ENCODE measurements around the gene SYNDIG1. TPM values are rescaled to one million over a fixed set of nuclear protein-coding genes. Genes with fewer than 3 reads are reported as not detected.

Gene SYNDIG1
- total RNA-seq, 1 experiment from 2014 or later, result not detected

DNA sequence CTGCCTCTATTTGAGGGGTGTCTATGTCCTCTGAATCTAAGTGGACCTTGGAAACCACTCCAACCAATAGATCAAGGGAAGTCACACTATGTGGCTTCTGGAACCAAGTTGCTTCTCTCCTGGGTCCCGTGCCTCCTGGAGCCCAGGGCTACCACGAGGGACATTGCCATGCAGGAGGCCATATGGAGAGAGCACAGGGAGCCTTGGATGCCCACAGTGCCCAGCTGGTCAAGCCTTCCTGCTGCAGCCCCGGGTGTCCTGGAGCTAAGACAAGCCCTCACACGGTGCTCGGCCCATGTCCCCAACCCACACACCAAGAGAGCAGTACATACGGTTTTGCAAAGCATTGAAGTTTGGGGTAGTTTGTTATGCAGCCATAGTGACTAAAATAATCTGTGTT, 231.6 kb downstream of the SYNDIG1 start:
- Histone ChIP-seq H3K4me3 (ENCODE audit: low read depth in 2 of 2, low read length in 2 of 2) (no peak overlapping the region), H3K36me3 (ENCODE audit: control insufficient read depth, insufficient read depth, low read length) (no peaks in the 10 kb centered on the region), H3K9me3 (ENCODE audit: control insufficient read depth, insufficient read depth, low read depth, low read length) (no peaks in the 10 kb centered on the region), H3K27ac (ENCODE audit: low read length) (no peak overlapping the region), H3K4me1 (ENCODE audit: control insufficient read depth, insufficient read depth, low read length) (no peaks in the 10 kb centered on the region), H3K27me3 (ENCODE audit: control insufficient read depth, insufficient read depth, low read length) (no peaks in the 10 kb centered on the region; the same call in none of the 2 replicates)
- CTCF ChIA-PET, result no interaction called here
- intact Hi-C loops (cut with micrococcal nuclease; ENCODE audit: unreplicated experiment), result no loop called here
- in situ Hi-C loops (cut with HindIII; ENCODE audit: low pct_unique_long_range_greater_than_20kb, low sequenced_read_pairs), result no loop called here
- POLR2A ChIA-PET, result no interaction called here
- no TSS peak for BruUV-seq (replicated peaks)
- ATAC-seq, result no peak
- no peak for DNase-seq (ENCODE audit: low read depth, low spot score)
- no peak for TF ChIP-seq SIN3A (IDR thresholded peaks at IDR 0.05; ENCODE audit: borderline replicate concordance, insufficient read depth, low read depth, low read length)
- TF ChIP-seq, protein P1, sequence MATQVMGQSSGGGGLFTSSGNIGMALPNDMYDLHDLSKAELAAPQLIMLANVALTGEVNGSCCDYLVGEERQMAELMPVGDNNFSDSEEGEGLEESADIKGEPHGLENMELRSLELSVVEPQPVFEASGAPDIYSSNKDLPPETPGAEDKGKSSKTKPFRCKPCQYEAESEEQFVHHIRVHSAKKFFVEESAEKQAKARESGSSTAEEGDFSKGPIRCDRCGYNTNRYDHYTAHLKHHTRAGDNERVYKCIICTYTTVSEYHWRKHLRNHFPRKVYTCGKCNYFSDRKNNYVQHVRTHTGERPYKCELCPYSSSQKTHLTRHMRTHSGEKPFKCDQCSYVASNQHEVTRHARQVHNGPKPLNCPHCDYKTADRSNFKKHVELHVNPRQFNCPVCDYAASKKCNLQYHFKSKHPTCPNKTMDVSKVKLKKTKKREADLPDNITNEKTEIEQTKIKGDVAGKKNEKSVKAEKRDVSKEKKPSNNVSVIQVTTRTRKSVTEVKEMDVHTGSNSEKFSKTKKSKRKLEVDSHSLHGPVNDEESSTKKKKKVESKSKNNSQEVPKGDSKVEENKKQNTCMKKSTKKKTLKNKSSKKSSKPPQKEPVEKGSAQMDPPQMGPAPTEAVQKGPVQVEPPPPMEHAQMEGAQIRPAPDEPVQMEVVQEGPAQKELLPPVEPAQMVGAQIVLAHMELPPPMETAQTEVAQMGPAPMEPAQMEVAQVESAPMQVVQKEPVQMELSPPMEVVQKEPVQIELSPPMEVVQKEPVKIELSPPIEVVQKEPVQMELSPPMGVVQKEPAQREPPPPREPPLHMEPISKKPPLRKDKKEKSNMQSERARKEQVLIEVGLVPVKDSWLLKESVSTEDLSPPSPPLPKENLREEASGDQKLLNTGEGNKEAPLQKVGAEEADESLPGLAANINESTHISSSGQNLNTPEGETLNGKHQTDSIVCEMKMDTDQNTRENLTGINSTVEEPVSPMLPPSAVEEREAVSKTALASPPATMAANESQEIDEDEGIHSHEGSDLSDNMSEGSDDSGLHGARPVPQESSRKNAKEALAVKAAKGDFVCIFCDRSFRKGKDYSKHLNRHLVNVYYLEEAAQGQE (IDR thresholded peaks at IDR 0.05; ENCODE audit: insufficient read depth in 1 of 2, low read depth in 2 of 2, low read length in 1 of 2), result no peak

- no peak overlapping the region for H3K27ac ChIP-seq (ENCODE audit: low read length)
- intact Hi-C loops (cut with micrococcal nuclease; ENCODE audit: unreplicated experiment), result no loop called here
- in situ Hi-C loops (cut with HindIII; ENCODE audit: low pct_unique_long_range_greater_than_20kb, low sequenced_read_pairs), result no loop called here
- H3K4me3 ChIP-seq (ENCODE audit: low read depth in 2 of 2, low read length in 2 of 2), result no peak overlapping the region
- ChIA-PET POLR2A (no interaction called here), CTCF (no interaction called here)
- TF ChIP-seq POLR2AphosphoS5 (IDR thresholded peaks at IDR 0.05; ENCODE audit: low read depth, low read length) (no peak), CTCF (IDR thresholded peaks at IDR 0.05) (no peak), SIN3A (IDR thresholded peaks at IDR 0.05; ENCODE audit: borderline replicate concordance, insufficient read depth, low read depth, low read length) (no peak), TCF7L2 (IDR thresholded peaks at IDR 0.05; ENCODE audit: low read depth, low read length) (no peak)
- TF ChIP-seq, protein P1 (IDR thresholded peaks at IDR 0.05; ENCODE audit: insufficient read depth in 1 of 2, low read depth in 2 of 2, low read length in 1 of 2), result no peak
- no peaks in the 10 kb centered on the region; the same call in none of the 2 replicates for H3K27me3 ChIP-seq (ENCODE audit: control insufficient read depth, insufficient read depth, low read length)
- no peaks in the 10 kb centered on the region for H3K4me1 ChIP-seq (ENCODE audit: control insufficient read depth, insufficient read depth, low read length)
- no TSS peak for BruUV-seq (replicated peaks)
- no peaks in the 10 kb centered on the region for H3K9me3 ChIP-seq (ENCODE audit: control insufficient read depth, insufficient read depth, low read depth, low read length)
- ATAC-seq (no peak), DNase-seq (ENCODE audit: low read depth, low spot score) (no peak)
- H3K36me3 ChIP-seq (ENCODE audit: control insufficient read depth, insufficient read depth, low read length), result no peaks in the 10 kb centered on the region
Observed at GRCh38 chr20:24701668-24702067, 232.2 kb downstream of the SYNDIG1 start.

Data from Panc1 (cell line).